CD4-positive, alpha-beta T cell treated with Interleukin-6 for 4 hours (primary cell): ENCODE measurements around the gene NECTIN2.

Source experiments
- DNase-seq: peaks from one replicate; pipeline ENCODE4 v3.0.0-alpha.2; 2020; ENCODE audit warnings: mixed read lengths

Gene NECTIN2

GRCh38 chr19:44845612-44846454 lies at the start of gene NECTIN2:
TSS of gene NECTIN2 (plus strand) at chr19:44846297. CDS start at chr19:44846526, 229 bp downstream.
- peak; percentile 79 for DNase-seq

GRCh38 chr19:44796701-44797115 lies 49.4 kb upstream of the NECTIN2 start:
- peak; percentile 49 for DNase-seq

- no peak for DNase-seq
These were observed 46.3 kb upstream of the NECTIN2 start for GRCh38 chr19:44799627-44800346.

DNA sequence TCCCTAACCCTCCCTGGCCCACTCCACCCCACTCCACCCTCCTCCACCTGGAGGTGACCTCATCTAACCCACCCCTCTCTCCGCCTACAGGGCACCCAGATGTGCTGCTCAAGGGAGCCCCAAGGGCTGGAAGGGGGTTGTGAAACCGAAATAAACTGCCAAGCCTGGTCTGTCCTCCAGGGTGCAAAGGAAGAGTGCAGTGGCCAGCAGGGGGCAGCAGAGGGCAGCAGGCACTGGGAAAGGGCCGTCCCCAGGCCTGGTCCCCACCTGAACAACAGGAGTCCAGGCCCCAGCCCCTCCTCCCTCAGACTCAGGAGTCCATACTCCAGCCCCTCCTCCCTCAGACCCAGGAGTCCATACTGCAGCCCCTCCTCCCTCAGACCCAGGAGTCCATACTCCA lies 45.6 kb upstream of the NECTIN2 start:
- DNase-seq: peak; percentile 85

- DNase-seq: no peak
These were observed 42.4 kb upstream of the NECTIN2 start for GRCh38 chr19:44803442-44804428.

- no peak for DNase-seq
These were observed 39.8 kb upstream of the NECTIN2 start for GRCh38 chr19:44806291-44806690.

DNA sequence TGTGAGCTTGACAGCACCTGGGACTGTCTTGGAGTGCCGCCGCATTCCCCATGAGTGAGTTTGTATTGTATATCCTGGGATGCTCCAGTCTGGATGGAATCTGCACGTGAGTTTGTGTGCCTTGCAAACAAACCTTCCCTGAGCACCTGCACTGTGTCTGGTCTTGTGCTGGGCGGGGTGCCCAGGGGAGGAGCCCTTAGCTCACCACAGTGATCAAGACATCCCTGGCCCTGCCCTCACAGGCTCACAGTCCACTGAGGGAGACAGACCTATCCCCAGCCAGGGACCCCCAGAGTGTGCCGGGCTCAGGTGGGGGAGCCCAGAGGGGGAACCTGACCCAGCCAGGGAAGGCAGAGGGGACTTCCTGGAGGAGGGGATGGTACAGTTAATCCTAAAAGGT lies 38.9 kb upstream of the NECTIN2 start:
- DNase-seq: no peak

DNA sequence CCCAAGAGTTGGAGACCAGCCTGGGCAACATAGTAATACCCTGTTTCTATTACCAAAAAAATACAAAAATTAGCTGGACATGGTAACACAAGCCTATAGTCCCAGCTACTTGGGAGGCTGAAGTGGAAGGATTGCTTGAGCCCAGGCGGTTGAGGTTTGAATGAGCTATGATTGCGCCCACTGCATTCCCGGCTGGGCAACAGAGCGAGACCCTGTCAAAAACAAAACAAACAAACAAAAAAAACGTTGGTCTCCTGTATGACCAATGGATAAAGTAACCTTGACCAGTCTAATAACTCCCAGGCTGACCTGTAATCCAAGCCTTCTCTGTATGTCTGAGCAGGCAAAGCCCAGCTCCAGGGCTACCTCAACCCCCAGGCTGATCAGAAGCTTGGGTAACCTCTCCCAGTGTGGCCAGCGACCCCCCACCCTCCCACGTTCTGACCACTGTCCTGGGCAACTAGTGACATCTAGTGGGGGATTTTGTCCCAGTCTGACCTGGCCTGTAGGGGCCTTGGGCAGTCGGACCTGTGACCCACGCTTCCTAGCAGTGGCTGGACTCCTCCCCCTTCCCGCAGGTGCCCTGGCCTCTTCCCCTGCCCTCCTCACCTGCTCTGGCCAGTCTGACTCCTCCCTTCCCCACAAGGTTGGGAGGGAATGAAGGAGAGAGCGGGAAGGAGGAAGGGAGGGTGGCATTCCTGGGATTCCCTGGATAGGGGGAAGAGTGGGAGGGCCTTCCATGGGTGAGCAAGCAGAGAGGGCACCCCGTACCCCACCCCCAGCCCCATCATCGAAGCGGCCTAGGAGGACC lies 38.2 kb upstream of the NECTIN2 start:
- no peak for DNase-seq

- peak; percentile 24 for DNase-seq
These were observed 37.4 kb upstream of the NECTIN2 start, which contains the start of gene BCAM for GRCh38 chr19:44808463-44809371. TSS of gene BCAM (plus strand) at chr19:44809103. CDS start at chr19:44809125, 22 bp downstream.

DNA sequence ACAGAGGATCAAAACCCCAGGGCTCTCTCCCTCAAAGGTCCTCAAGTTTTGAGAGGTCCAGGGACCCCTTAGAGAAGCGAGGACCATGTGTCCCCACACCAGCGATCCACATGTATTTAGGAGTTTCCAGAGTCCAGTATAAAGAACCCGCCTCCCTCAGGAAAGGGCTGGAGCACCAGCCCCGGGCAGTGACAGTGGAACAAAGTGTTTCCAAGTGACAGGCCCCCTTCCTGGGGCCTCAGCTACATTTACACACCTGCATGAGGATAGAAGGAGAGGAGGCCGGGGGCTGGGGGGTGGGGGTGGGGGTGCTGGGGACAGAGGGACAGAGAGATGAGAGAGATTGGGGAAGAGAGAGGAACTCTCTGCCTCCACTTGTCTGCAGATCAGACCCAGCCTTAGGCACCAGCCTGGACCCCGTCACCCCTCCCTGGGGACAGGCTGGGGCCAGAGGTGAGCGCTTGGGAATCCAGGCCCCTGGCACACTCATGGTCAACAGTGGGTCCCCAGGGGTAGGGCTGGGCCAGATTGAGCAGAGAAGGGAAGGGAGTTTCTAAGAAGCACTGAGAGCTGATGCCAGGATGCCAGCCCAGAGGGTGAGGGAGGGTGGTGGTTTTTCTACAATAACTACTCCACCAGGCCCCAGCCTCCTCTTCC lies 36.4 kb upstream of the NECTIN2 start:
- no peak for DNase-seq

- DNase-seq: no peak
These were observed 35.6 kb upstream of the NECTIN2 start for GRCh38 chr19:44810234-44811121.

DNA sequence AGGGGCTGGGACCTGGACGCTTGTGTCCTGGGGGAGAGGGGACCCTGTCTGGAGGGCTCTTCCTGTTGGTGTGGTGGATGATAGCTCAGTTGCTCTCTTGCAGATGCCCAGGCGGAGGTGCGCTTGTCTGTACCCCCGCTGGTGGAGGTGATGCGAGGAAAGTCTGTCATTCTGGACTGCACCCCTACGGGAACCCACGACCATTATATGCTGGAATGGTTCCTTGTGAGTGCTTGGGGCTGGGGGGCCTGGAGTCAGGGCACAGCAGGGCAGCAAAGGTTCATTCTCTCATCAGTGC lies 35.0 kb upstream of the NECTIN2 start:
- no peak for DNase-seq

GRCh38 chr19:44812142-44812718 lies 33.9 kb upstream of the NECTIN2 start:
- no peak for DNase-seq

GRCh38 chr19:44813070-44813840 lies 32.8 kb upstream of the NECTIN2 start:
- DNase-seq: no peak

DNA sequence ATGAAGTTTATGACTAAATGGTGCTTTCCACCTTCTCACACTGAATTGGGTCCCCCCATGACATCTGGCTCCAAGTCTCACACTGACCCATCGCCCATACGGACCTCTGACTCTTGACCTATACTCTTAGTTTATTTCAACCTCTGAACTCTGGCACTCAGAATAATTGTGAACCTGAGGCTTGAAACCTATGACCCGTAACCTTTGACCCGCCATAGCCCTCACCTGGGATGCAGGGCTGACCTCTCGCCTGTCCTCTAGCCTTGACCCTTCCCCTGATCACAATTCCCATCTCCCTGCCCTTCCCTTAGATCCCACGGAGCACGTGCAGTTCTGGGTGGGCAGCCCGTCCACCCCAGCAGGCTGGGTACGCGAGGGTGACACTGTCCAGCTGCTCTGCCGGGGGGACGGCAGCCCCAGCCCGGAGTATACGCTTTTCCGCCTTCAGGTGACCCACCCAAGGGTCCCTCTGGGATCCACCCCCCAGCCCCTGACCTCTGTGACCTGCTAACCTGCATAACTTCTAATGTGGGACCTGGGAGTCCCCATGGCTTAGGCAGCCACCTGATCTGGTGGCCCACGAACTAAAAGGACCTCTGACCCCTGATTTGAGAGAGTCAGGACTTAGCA lies 32.1 kb upstream of the NECTIN2 start:
- no peak for DNase-seq

- DNase-seq: no peak
These were observed 31.6 kb upstream of the NECTIN2 start for GRCh38 chr19:44814517-44814916.

DNA sequence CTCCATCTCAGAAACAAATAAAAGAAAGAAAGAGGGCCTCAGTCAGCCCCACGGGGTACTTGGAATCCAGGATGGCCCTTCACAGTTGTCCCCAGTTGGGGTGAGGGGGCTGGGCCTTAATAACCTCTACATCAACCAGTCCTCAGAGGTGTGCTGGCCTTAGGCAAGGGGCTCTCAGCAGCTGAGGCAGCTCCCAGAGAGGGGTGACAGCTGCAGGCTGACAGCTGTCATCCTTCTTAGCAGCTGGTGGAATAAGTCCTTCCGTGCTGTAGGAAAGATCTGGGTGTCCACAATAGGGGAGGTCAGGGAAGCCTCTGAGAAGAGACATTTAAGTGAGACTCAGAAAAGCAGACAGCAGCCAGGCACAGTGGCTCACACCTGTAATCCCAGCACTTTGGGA lies 29.8 kb upstream of the NECTIN2 start:
- DNase-seq: no peak
